Measurements from ENCODE around the gene NFKBIE. TPM values are rescaled to one million over a fixed set of nuclear protein-coding genes. Genes with fewer than 3 reads are reported as not detected.

The NFKBIE gene
- total RNA-seq, 1 donor from 2014 or later: 10.4 TPM

DNA sequence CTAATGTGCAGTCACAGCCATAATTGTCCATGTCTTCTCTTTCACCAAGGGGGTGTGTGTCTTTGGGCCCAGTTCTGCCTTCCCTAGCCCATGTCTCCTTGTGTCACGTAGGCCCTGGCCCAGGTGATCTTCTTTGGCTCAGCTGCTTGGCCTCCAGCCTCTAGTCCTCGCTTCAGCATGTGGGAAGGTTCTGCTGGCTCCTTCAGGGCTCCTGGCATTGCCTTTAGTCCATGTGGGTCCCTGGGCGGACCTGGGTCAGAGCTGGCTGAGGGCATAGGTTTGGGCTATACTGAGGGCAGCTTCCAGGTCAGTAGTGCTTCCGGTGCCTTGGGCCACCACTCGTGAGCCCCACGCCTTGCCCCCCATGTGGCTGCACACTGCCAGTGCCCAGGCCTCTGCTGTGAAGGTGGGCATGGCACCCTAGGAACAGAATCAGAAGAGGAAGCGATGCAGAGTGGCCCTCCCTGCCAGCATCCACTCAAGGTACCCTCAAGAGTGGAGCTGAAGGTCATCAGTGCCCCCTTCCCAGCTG lies 35.0 kb upstream of the NFKBIE start:
- no peak for DNase-seq
- H3K9me3 ChIP-seq: no peaks in the 10 kb centered on the region
- no peak overlapping the region for H3K27ac ChIP-seq
- H3K4me3 ChIP-seq: no peak overlapping the region
- intact Hi-C loops (cut with DNase I): no loop called here
- peaks cover 31% of the 10 kb centered on the region for H3K27me3 ChIP-seq (ENCODE audit: low read depth)
- peaks cover 53% of the 10 kb centered on the region for H3K36me3 ChIP-seq
- H3K4me1 ChIP-seq: peaks cover 14% of the 10 kb centered on the region
- ATAC-seq: no peak
- TF ChIP-seq CTCF (IDR thresholded peaks at IDR 0.05): no peak

DNA sequence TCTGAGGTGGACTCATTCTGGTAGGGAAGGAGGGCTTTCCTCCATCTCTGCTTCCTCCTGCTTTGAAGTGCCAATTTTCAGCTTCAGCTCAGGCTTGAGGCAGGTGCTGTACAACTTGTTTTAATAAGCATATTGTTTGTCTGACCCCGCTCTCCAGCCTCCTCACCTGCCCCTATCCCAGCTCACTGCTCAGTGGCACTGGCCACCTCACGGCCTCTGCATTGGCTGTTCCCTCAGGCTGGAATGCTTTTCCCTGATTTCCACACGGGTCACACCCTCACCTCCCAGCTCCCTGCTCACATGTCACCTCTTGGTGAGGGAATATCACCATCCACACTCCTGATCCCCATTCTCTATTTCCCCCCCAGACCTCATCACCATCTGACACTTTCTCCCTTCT lies 33.5 kb upstream of the NFKBIE start:
- peaks cover 38% of the 10 kb centered on the region for H3K36me3 ChIP-seq
- no peak for DNase-seq
- H3K27ac ChIP-seq: no peak overlapping the region
- no peak for TF ChIP-seq CTCF (IDR thresholded peaks at IDR 0.05)
- peaks cover 14% of the 10 kb centered on the region for H3K4me1 ChIP-seq
- no peak overlapping the region for H3K4me3 ChIP-seq
- H3K9me3 ChIP-seq: no peaks in the 10 kb centered on the region
- ATAC-seq: no peak
- H3K27me3 ChIP-seq (ENCODE audit: low read depth): peaks cover 44% of the 10 kb centered on the region
- intact Hi-C loops (cut with DNase I): no loop called here

DNA sequence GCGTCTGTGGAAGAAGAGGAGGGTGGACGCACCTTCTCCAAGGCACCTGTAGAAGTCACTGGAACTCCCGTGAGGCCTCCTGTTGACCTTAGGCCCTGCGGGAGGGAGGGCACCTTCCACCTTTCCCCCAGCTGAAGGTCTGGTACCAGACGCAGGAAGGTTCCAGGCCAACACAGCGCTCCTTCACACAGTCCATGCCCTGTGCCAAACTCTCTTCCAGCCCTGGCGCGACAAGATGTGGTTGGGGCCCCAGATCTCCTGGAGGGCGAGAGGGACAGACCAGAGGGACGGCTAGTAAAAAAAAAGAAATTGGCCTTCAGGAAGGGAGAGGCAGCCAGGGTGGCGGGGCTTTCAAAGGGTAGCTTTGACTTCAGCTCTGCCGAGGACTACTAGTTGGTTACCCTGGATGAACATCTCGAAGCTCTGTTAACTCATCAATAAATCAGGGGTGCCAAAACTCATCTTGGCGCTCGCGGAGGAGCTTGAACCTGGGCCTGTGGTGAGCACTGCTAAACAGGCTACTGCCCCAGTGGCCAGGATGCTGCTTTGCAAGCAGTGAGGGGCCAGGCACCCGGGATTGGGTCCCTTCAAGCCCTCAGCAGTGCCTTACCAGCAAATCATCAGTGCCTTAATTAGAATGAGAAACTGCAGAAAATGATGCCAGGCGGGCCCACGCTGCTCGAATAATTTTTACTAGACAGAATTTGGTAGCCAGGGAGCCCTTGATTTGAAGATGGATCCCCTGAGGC lies 32.9 kb upstream of the NFKBIE start:
- no peak for ATAC-seq
- Histone ChIP-seq H3K27ac (no peak overlapping the region), H3K36me3 (peaks cover 32% of the 10 kb centered on the region), H3K9me3 (no peaks in the 10 kb centered on the region), H3K4me3 (no peak overlapping the region), H3K27me3 (ENCODE audit: low read depth) (peaks cover 50% of the 10 kb centered on the region), H3K4me1 (peaks cover 14% of the 10 kb centered on the region)
- DNase-seq: no peak
- no peak for TF ChIP-seq CTCF (IDR thresholded peaks at IDR 0.05)
- intact Hi-C loops (cut with DNase I): no loop called here

DNA sequence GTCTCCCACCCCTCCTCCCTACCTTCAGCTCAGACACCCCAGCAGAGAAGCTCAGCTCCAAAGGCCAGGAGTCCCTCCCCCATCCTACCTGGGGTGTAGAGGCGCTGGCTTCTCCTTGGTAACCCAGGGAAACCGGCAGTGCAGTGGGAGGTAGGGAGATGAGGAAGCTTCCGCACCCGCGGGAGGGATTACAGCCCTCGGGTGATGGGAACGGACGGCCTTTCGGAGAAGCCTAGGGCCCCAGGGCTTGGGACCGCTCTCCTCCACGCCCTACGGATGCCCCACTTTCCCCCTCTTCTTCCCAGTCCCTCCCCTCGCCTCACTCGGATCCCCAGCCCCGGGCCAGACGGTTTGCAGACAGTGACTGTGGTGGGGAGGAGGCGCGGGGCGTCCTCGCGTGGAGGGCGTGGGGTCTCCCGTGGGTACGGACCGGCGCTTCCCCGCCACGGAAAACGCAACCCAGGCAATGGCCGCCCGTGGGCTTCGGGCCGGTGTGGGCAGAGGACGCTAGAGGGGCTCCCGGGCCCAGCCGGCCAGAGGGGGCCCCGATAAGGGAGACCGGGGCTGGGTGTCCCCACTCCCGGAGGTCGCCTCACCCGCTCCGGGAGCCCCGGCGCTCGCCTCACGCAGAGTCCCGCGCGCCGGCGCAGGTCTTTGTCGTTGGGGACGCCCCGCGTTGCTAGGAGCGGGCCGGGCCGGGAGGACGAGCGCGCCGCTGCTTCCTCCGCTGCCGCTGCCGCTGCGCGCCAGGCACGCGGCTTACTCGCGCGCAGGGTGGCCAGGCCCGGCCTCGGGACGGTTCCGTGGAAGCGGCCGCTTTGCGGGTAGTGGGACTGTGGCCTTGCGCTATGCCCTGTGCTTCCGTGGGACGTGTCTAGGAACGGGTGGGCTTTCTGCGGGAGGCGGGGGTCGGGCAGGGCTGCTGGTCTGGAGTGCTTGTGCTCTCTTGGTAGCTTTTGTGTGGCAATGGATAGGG lies 32.0 kb upstream of the NFKBIE start:
- no peak for TF ChIP-seq CTCF (IDR thresholded peaks at IDR 0.05)
- intact Hi-C loops (cut with DNase I): no loop called here
- peaks cover 14% of the 10 kb centered on the region for H3K4me1 ChIP-seq
- no peaks in the 10 kb centered on the region for H3K9me3 ChIP-seq
- H3K36me3 ChIP-seq: peaks cover 23% of the 10 kb centered on the region
- DNase-seq (peak; percentile 60), ATAC-seq (peak; percentile 78)
- H3K27ac ChIP-seq: no peak overlapping the region
- H3K4me3 ChIP-seq: peak overlapping the region; percentile 55
- H3K27me3 ChIP-seq (ENCODE audit: low read depth): peaks cover 58% of the 10 kb centered on the region

All from lower lobe of right lung (tissue), 2 donors.